GM06990 (cell line): Measurements from ENCODE around the gene DEK.

ENCODE experiments used
- DNase-seq: peaks from one replicate; pipeline ENCODE4 v3.0.0-alpha.2; 2011; ENCODE audit not compliant: insufficient read length; ENCODE audit errors: extremely low read depth
- H3K27me3 ChIP-seq: replicated peaks from 2 replicates; pipeline ENCODE4 v1.6.0; 2011; ENCODE audit warnings: low read length; ENCODE audit not compliant: control insufficient read depth, insufficient read depth
- H3K36me3 ChIP-seq: 2 replicates; pipeline ENCODE4 v1.5.1; 2011; ENCODE audit warnings: low read length; ENCODE audit not compliant: control insufficient read depth, insufficient read depth
- H3K4me3 ChIP-seq: replicated peaks from 2 replicates; pipeline ENCODE4 v1.5.1; 2011; ENCODE audit warnings: low read depth, mild to moderate bottlenecking, control low read depth, low read length
- TF ChIP-seq, protein P1 (sequence below): IDR thresholded peaks from 2 replicates; pipeline ENCODE4 v1.5.1; 2011; ENCODE audit warnings: low read length, control low read depth, mild to moderate bottlenecking, inconsistent platforms; ENCODE audit not compliant: insufficient read depth, poor library complexity, severe bottlenecking

Gene DEK

DNA sequence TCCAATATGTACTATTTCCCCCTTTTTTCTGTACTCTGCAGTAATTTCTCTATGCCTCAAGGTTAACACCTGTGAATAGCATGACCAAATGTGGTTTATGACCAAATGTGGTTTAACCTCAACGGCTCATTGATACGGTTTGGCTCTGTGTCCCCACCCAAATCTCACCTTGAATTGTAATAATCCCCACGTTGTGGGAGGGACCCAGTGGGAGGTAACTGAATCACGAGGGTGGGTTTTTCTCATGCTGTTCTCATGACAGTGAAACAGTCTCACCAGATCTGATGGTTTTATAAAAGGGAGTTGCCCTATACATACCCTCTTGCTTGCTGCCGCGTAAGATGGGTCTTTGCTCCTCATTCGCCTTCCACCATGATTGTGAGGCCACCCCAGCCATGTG lies 18.7 kb downstream of the DEK start:
- TF ChIP-seq, protein P1, sequence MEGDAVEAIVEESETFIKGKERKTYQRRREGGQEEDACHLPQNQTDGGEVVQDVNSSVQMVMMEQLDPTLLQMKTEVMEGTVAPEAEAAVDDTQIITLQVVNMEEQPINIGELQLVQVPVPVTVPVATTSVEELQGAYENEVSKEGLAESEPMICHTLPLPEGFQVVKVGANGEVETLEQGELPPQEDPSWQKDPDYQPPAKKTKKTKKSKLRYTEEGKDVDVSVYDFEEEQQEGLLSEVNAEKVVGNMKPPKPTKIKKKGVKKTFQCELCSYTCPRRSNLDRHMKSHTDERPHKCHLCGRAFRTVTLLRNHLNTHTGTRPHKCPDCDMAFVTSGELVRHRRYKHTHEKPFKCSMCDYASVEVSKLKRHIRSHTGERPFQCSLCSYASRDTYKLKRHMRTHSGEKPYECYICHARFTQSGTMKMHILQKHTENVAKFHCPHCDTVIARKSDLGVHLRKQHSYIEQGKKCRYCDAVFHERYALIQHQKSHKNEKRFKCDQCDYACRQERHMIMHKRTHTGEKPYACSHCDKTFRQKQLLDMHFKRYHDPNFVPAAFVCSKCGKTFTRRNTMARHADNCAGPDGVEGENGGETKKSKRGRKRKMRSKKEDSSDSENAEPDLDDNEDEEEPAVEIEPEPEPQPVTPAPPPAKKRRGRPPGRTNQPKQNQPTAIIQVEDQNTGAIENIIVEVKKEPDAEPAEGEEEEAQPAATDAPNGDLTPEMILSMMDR, result no peak
- peaks cover 9% of the 10 kb centered on the region for H3K36me3 ChIP-seq

GRCh38 chr6:18245079-18245478 lies 19.3 kb downstream of the DEK start:
- no peak overlapping the region for H3K4me3 ChIP-seq
- no peaks in the 10 kb centered on the region for H3K27me3 ChIP-seq
- DNase-seq, result no peak
- TF ChIP-seq, protein P1, result no peak
- peaks cover 9% of the 10 kb centered on the region for H3K36me3 ChIP-seq

More for the DNA sequence above, 18.7 kb downstream of the DEK start:
- peak; percentile 35 for DNase-seq
- Histone ChIP-seq H3K4me3 (no peak overlapping the region), H3K27me3 (no peaks in the 10 kb centered on the region)

DNA sequence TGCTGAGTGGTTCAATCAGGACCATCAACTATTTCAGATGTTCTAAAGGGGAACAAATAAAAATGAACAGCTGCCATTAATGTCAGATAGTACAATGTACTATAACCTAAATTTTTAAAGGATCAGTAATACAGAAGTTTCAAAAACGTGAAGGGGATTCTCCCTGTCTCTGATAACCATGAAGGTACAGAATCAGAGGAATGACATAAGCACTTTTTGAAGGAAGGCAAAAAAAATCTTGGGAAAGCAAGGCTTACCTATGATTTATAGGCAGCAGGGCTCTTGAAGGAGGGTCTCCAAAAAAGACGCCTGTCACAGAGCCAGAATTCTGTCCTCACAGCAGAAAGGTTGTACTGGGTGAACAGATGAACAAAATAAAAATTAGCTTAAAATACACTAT lies 20.1 kb downstream of the DEK start:
- Histone ChIP-seq H3K4me3 (no peak overlapping the region), H3K27me3 (no peaks in the 10 kb centered on the region), H3K36me3 (peaks cover 9% of the 10 kb centered on the region)
- DNase-seq, result no peak
- TF ChIP-seq, protein P1, result no peak

GRCh38 chr6:18243302-18243893 lies 20.9 kb downstream of the DEK start:
- TF ChIP-seq, protein P1, result no peak
- peaks cover 8% of the 10 kb centered on the region; the same call in 1 of the 2 replicates for H3K36me3 ChIP-seq
- DNase-seq, result no peak
- H3K4me3 ChIP-seq, result no peak overlapping the region
- no peaks in the 10 kb centered on the region for H3K27me3 ChIP-seq

- DNase-seq, result no peak
- Histone ChIP-seq H3K27me3 (no peaks in the 10 kb centered on the region), H3K36me3 (peaks cover 8% of the 10 kb centered on the region; the same call in 1 of the 2 replicates), H3K4me3 (no peak overlapping the region)
- TF ChIP-seq, protein P1, result no peak
Measured at GRCh38 chr6:18242062-18242851, 22.1 kb downstream of the DEK start.
